AG09319 (cell line): Measurements from ENCODE around the gene NLGN4Y.

Experiments used
- DNase-seq: peaks from one replicate; pipeline ENCODE4 v3.0.0-alpha.2; 2010; ENCODE audit warnings: low read depth; ENCODE audit errors: extremely low read depth
- TF ChIP-seq, protein P1 (sequence below): IDR thresholded peaks from 2 replicates; pipeline ENCODE4 v1.5.1; 2011; ENCODE audit warnings: low read depth, mild to moderate bottlenecking, inconsistent platforms, low read length, moderate library complexity

The NLGN4Y gene

DNA sequence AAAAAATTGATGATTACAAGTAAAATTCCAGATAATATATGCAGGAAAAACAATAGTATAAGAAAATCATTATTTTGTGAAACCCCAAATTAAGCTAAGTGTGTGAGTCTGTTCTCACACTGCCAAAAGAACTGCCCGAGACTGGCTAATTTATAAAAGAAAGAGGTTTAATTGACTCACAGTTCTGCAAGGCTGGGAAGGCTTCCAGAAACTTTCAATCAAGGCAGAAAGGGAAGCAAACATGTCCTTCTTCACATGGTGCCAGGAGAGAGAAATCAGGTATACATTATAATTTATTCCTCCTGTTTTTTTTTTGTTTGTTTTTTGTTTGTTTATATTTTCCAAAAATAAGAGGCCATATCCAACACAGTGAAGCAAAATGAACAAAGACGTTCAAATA is 276.8 kb downstream of the NLGN4Y start:
- TF ChIP-seq, protein P1, sequence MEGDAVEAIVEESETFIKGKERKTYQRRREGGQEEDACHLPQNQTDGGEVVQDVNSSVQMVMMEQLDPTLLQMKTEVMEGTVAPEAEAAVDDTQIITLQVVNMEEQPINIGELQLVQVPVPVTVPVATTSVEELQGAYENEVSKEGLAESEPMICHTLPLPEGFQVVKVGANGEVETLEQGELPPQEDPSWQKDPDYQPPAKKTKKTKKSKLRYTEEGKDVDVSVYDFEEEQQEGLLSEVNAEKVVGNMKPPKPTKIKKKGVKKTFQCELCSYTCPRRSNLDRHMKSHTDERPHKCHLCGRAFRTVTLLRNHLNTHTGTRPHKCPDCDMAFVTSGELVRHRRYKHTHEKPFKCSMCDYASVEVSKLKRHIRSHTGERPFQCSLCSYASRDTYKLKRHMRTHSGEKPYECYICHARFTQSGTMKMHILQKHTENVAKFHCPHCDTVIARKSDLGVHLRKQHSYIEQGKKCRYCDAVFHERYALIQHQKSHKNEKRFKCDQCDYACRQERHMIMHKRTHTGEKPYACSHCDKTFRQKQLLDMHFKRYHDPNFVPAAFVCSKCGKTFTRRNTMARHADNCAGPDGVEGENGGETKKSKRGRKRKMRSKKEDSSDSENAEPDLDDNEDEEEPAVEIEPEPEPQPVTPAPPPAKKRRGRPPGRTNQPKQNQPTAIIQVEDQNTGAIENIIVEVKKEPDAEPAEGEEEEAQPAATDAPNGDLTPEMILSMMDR, result no peak
- no peak for DNase-seq

DNA sequence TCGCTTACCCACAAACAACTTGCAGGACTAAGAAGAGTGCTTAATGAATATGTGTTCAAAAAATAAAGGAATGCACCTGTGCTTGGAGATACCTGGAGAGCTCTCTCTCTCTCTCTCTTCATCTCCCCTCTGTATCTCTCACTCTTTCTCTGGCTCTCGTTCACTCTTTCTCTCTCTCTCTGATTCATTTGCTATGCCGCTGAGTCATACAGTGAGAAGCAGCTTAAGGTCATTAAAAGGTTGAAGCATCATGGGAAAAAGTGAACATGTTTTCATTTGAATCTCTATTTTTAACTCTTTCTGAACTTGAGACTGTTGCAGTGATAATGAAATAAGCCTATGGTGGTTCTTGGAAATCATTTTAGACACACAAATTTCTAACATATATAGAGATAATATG is 277.8 kb downstream of the NLGN4Y start:
- TF ChIP-seq, protein P1, result no peak
- no peak for DNase-seq

DNA sequence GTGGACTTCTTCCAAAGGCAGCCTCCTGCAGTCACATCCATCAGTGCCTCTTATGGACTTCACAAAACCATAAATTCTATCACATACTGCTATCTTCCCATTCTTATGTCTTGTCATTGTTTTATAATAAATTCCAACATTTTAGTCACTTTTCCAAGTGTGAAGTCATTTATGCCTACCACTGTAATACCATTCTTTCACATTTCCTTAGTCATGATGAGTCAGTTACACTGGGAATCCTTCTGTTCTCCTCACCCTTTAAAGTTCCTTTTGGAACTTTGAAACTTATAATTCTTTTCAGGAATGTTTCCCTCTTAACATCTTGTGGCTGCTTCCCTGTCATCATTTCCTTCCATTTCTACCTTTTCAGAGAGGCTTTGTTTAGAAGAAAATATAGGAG is 279.7 kb downstream of the NLGN4Y start:
- TF ChIP-seq, protein P1, result no peak

DNA sequence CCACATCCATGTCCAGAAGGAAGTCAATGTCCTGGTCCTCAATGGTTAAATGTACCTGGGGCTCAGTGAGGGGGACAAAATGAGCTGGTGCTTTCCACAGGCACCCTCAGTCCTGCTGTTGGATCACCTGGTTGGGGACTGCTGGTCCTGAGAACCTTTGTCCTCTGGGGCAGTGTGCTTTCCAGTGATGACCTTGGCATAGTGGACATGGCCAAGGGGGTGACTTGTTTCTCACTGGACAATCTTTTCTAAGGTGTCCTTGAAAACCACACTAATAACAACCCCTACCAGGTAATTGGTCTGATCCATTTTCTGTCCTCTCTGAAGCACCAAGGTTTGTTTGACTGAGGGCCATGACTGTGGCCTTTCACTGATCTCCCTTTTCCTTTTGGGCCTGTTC is 294.1 kb downstream of the NLGN4Y start:
- TF ChIP-seq, protein P1, result no peak
- DNase-seq, result no peak

More for the DNA sequence above, 279.7 kb downstream of the NLGN4Y start:
- no peak for DNase-seq

DNA sequence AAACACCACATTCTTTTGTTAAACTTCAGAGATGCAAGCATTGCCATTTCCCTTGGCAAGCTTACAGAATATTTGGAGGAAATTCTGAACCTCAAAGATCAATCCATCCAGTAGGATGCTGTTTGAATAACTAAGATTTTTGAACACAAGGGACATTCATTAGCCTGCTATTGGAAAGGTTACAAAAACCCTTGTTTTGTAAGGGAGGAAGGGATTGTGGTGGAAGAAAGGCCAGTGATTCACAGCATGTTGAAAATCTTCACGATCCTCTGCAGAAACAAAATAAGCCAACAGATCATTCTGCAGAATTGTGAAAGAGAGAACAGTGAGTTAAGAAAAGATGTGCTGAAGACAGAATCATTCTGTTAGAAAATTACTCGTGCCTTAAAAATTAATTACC is 297.9 kb downstream of the NLGN4Y start:
- no peak for DNase-seq

DNA sequence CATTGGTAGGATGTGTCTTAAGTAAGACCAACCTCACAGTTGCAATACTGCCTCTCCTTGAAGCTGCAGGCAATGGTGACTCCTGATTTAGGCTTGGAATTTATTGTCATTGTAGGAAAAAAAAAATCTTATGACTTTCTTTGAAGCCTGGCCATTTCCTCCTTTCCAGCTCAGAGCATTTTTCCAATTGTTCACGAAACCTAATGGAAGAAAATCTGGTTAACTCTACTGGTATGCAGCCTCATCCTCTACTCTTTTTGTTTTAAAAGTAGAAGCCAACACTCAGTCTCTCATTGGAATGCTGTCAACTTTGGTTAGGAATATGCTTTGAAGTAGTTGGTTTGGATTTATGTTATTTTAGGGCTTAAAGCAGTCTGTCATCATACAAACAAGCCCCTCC is 298.6 kb downstream of the NLGN4Y start:
- no peak for DNase-seq
- TF ChIP-seq, protein P1, result no peak

More for the DNA sequence above, 297.9 kb downstream of the NLGN4Y start:
- TF ChIP-seq, protein P1, result no peak

DNA sequence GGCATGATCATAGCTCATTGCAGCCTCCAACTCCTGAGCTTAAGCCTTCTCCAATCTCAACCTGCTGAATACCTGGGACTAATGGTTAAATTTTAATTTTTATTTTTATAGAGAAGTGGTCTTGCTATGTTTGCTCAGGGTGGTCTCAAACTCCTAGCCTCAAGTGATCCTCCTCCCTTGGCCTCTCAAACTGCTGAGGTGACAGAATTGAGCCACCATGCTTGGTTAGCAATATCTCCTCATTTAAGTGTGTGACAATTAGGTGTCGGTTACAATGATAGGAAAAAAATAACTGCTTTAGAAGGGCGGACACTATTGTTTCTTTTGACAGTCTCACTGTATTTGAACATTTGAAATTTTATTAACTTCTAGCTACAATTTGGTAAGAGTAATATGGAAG is 300.3 kb downstream of the NLGN4Y start:
- TF ChIP-seq, protein P1, result no peak

More for the DNA sequence above, 300.3 kb downstream of the NLGN4Y start:
- no peak for DNase-seq
